Measurements from ENCODE around the gene FAM43A.

GRCh38 chr3:194711286-194711685 is 25.6 kb downstream of the FAM43A start:
- TF ChIP-seq EZH2 (IDR thresholded peaks at IDR 0.05) (no peak), POLR2AphosphoS5 (IDR thresholded peaks at IDR 0.05; ENCODE audit: borderline replicate concordance, low read depth, low read length) (no peak)

All from SK-N-MC (cell line).